OCI-LY1 (cell line): ENCODE data around the gene STARD4.

ENCODE experiments used
- CTCF ChIP-seq: fragments of 200-600 bp; sonication (generic), shearing (Covaris generic); IDR thresholded peaks from 2 replicates; pipeline ENCODE4 v1.5.1; 2017; ENCODE audit warnings: mild to moderate bottlenecking, antibody characterized with exemption, low read length, moderate library complexity, mixed read lengths
- EZH2 ChIP-seq: fragments of 200-600 bp; sonication (generic), shearing (Covaris generic); IDR thresholded peaks from 2 replicates; pipeline ENCODE4 v1.8.0; 2017; ENCODE audit warnings: borderline replicate concordance, mixed run types, mild to moderate bottlenecking, antibody characterized with exemption, low read length, moderate library complexity, mixed read lengths

GRCh38 chr5:111545031-111545430 is 32.7 kb upstream of the STARD4 start:
- TF ChIP-seq CTCF = no peak
- no peak for TF ChIP-seq EZH2
